Right lobe of liver (tissue), 6 donors: ENCODE data around the gene KCNJ6. TPM values are rescaled to one million over a fixed set of nuclear protein-coding genes. Genes with fewer than 3 reads are reported as not detected.
A peak's percentile ranks its signal among the peaks of the same experiment; 100 is the strongest.

Source experiments
- ATAC-seq, 4 donors: fragments of 200-7000 bp; cut with Tn5 transposase; one replicate each; pipeline ENCODE4 v1.9.1; 2020; ENCODE audit warnings: mild to moderate bottlenecking in 4 of 4, moderate library complexity in 4 of 4
- DNase-seq, 3 donors: peaks; one replicate each; pipeline ENCODE4 v3.0.0-alpha.2; 2020
- H3K27ac ChIP-seq, 3 donors: fragments of 200-600 bp; one replicate each; pipeline ENCODE4 v1.8.0; 2022
- H3K27me3 ChIP-seq, 2 donors: fragments of 200-600 bp; one replicate each; pipeline ENCODE4 v1.8.0; 2022
- H3K36me3 ChIP-seq, 4 donors: fragments of 200-600 bp; sonication (generic) in 1 of 4; one replicate each; pipeline versions ENCODE4 v1.5.1 to v1.8.0; 2017 to 2022; ENCODE audit warnings: control low read depth in 1 of 4
- H3K4me1 ChIP-seq, 4 donors: fragments of 200-600 bp; sonication (generic) in 1 of 4; one replicate each; pipeline versions ENCODE4 v1.5.1 to v1.8.0; 2017 to 2022; ENCODE audit warnings: control low read depth in 1 of 4
- H3K4me3 ChIP-seq, 3 donors: fragments of 200-600 bp; one replicate each; pipeline ENCODE4 v1.8.0; 2022
- H3K9me3 ChIP-seq, 4 donors: fragments of 200-600 bp; sonication (generic) in 1 of 4; one replicate each; pipeline versions ENCODE4 v1.5.1 to v1.8.0; 2017 to 2022; ENCODE audit warnings: control low read depth in 1 of 4
- POLR2A ChIP-seq: fragments of 450-650 bp; IDR thresholded peaks from one replicate; pipeline ENCODE4 v1.6.1; 2017; ENCODE audit warnings: antibody characterized with exemption, mild to moderate bottlenecking
- WGBS: methylation state at CpG from one replicate; pipeline ENCODE4 v1.1.6; 2018; ENCODE audit warnings: low coverage, low lambda C conversion rate; ENCODE audit not compliant: insufficient coverage; ENCODE audit errors: missing lambda C conversion rate; 5-methylcytosine and 5-hydroxymethylcytosine counted together
- intact Hi-C, 2 donors: fragments of 100-400 bp; cut with DNase I; formaldehyde crosslinking; loops; one replicate each; pipeline versions ENCODE4 v1.11.2 to v1.14.1; 2022
- total RNA-seq, 6 experiments: library from RNA; depleted of rRNA in 2 of 6; stranded (reverse); fragments of >200 nt in 2 of 6; fragmentation: NEBNext Ultra II Directional in 3 of 6; extraction: Animal tissue kit (Norgen Biotek cat#: 25700) in 3 of 6; gene quantifications; one replicate each; pipeline versions ENCODE4 v1.1.0 to v1.2.4, GENCODE V29; 2016 to 2023
- TF ChIP-seq, protein P1 (sequence below), 4 donors: fragments of 200-600 bp in 3 of 4; fragments of 450-650 bp in 1 of 4; IDR thresholded peaks; one replicate each; pipeline versions ENCODE4 v1.5.1 to v1.8.0; 2016 to 2022; ENCODE audit warnings: antibody characterized with exemption in 4 of 4, mild to moderate bottlenecking in 2 of 4
- donor health status: DM: no; HTN: yes; CAD: no.
- donor health status: DM: no; HTN: no; CAD: no.
- donor health status: DM: no; HTN: no; CAD: no.
- donor health status: DM: no; HTN: yes; CAD: no.
- donor health status: DM: no; HTN: yes; CAD: no.

The KCNJ6 gene
- total RNA-seq, 6 experiments from 2014 or later, result under 0.01 to 0.12 TPM; not detected in 4

GRCh38 chr21:37688952-37689659 is 227.2 kb downstream of the KCNJ6 start:
- Histone ChIP-seq H3K4me1 (peaks cover 0 to 11% (median 5%) of the 10 kb centered on the region in 4 donors), H3K27ac (no peak overlapping the region), H3K4me3 (no peak overlapping the region), H3K36me3 (no peaks in the 10 kb centered on the region), H3K27me3 (no peaks in the 10 kb centered on the region), H3K9me3 (no peaks in the 10 kb centered on the region)
- 46% methylated on average over 3 of the region's 3 CpGs for WGBS
- no peak for DNase-seq
- TF ChIP-seq, protein P1, sequence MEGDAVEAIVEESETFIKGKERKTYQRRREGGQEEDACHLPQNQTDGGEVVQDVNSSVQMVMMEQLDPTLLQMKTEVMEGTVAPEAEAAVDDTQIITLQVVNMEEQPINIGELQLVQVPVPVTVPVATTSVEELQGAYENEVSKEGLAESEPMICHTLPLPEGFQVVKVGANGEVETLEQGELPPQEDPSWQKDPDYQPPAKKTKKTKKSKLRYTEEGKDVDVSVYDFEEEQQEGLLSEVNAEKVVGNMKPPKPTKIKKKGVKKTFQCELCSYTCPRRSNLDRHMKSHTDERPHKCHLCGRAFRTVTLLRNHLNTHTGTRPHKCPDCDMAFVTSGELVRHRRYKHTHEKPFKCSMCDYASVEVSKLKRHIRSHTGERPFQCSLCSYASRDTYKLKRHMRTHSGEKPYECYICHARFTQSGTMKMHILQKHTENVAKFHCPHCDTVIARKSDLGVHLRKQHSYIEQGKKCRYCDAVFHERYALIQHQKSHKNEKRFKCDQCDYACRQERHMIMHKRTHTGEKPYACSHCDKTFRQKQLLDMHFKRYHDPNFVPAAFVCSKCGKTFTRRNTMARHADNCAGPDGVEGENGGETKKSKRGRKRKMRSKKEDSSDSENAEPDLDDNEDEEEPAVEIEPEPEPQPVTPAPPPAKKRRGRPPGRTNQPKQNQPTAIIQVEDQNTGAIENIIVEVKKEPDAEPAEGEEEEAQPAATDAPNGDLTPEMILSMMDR (IDR thresholded peaks at IDR 0.05), result no peak
- TF ChIP-seq POLR2A, result no peak
- ATAC-seq, result no peak
- intact Hi-C loops, result no loop called here

DNA sequence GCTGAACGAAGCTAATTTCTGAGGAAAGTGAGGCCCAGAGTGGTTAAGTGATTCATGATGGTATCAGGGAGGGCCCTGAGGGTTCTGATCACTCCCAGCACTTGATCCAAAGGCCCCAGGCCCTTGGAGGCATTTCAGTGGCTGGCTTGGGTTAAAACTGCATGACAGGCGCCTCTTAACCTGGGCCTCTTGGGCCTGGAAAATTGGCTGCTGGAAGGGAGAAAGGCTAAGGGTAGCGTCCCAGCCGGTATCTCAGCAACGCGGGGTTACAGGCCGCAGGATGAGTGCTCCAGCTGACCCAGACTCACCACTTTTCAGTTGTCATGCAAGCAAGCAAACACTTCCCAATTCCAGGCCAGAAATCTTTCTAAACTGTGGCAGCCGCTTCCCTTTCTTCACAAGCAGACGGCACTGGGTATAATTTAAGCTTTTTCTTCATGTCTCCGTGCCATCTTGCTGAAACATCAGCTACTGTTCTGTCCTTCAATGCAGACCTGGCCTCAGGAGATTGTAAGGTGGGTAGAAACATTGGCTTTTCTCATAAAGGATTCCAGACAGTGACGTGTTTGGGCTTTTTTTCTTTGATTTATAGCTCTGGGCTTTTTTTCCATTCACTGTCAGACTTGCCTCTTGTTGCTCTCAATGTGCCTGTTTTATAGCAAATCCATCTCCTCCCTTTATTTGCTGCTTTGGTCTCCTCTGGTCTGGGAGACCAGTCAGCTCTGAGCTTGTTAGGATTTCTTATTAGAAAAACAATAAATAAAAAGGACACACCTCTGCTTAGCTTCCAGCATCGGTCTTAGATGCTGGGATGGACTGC is 229.1 kb downstream of the KCNJ6 start:
- DNase-seq (no peak), ATAC-seq (peak in 1 of 4 donors; percentile 26)
- no peak overlapping the region for H3K4me3 ChIP-seq
- no peaks in the 10 kb centered on the region for H3K9me3 ChIP-seq
- no peaks in the 10 kb centered on the region for H3K36me3 ChIP-seq
- H3K4me1 ChIP-seq, result peaks cover 0 to 20% (median 6%) of the 10 kb centered on the region in 4 donors
- WGBS, result 51% methylated on average over 5 of the region's 12 CpGs
- no peaks in the 10 kb centered on the region for H3K27me3 ChIP-seq
- TF ChIP-seq POLR2A, result no peak
- TF ChIP-seq, protein P1 (IDR thresholded peaks at IDR 0.05), result no peak
- H3K27ac ChIP-seq, result no peak overlapping the region
- intact Hi-C loops, result no loop called here

DNA sequence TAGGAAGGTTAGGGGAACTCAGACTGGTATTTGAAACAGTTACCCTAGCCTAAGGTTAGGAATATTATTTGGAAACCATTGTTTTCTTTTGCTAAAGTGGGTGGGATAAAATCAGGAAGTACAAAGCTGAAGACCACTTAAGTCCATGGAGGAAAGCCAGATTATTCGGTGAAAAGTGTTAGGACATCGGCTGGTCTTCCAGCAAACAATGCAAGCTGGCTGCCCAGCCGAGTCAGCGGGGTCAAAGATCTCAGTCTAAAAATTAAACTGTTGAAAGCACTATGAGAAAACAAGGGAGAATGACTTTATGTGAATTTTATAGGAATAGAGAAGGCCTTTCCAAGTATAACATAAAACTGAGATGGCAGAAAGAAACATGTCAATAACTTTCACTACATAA is 231.7 kb downstream of the KCNJ6 start:
- ATAC-seq, result peak; percentile 66 to 85 (median 81)
- H3K27ac ChIP-seq, result peak overlapping the region in 1 of 3 donors; percentile 68
- whole genome bisulfite sequencing, result 19% methylated on average over 4 of the region's 4 CpGs

DNA sequence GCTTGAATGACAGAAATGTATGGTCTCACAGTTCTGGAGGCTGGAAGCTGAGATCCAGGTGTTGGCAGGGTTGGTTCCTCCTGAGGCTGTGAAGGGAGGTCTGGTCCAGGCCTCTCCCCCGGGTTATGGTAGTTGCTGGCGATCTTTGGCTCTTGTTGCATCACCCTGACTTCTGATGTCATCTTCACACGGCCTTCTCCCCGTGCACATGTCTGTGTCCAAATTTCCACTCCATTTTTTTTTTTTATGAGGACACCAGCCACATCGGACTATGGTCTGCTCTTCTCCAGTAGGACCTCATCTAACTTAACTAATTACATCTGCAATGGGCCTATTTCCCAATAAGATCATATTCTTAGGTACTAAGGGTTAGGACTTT is 232.2 kb downstream of the KCNJ6 start:
- Histone ChIP-seq H3K27ac (peak overlapping the region in 1 of 3 donors; percentile 68), H3K4me3 (no peak overlapping the region), H3K9me3 (no peaks in the 10 kb centered on the region), H3K36me3 (no peaks in the 10 kb centered on the region), H3K4me1 (peaks cover 0 to 20% (median 6%) of the 10 kb centered on the region in 4 donors), H3K27me3 (no peaks in the 10 kb centered on the region)
- intact Hi-C loops, result no loop called here
- ATAC-seq (peak; percentile 28 to 68 (median 36)), DNase-seq (no peak)
- TF ChIP-seq, protein P1 (IDR thresholded peaks at IDR 0.05), result no peak
- no peak for TF ChIP-seq POLR2A
- 54% methylated on average over 5 of the region's 5 CpGs for whole genome bisulfite sequencing

More for the DNA sequence above, 231.7 kb downstream of the KCNJ6 start:
- no peaks in the 10 kb centered on the region for H3K36me3 ChIP-seq
- no peak overlapping the region for H3K4me3 ChIP-seq
- peaks cover 0 to 20% (median 6%) of the 10 kb centered on the region in 4 donors for H3K4me1 ChIP-seq
- TF ChIP-seq POLR2A, result no peak
- no peaks in the 10 kb centered on the region for H3K9me3 ChIP-seq
- intact Hi-C loops, result no loop called here
- no peaks in the 10 kb centered on the region for H3K27me3 ChIP-seq
- DNase-seq, result peak in 2 of 3 donors; percentile 45 to 67
